Fibroblast of lung (primary cell): ENCODE measurements around the gene TMX2. TPM values are rescaled to one million over a fixed set of nuclear protein-coding genes. Genes with fewer than 3 reads are reported as not detected.

Source experiments
- DNase-seq, 2 donors: peaks; one replicate each; pipeline versions ENCODE4 v3.0.0 to v3.0.0-alpha.2; 2010; ENCODE audit warnings: low read depth in 2 of 2
- H2AFZ ChIP-seq: 2 replicates; pipeline ENCODE4 v1.5.1; 2012; ENCODE audit warnings: low read length, control low read depth, inconsistent platforms
- H3K27ac ChIP-seq: 2 replicates; pipeline ENCODE4 v1.5.1; 2011; ENCODE audit warnings: low read length, control low read depth; ENCODE audit not compliant: insufficient read depth
- H3K27me3 ChIP-seq: 2 replicates; pipeline ENCODE4 v1.5.1; 2011; ENCODE audit warnings: mild to moderate bottlenecking, low read length; ENCODE audit not compliant: control insufficient read depth, insufficient read depth
- H3K36me3 ChIP-seq: 2 replicates; pipeline ENCODE4 v1.5.1; 2011; ENCODE audit warnings: low read length; ENCODE audit not compliant: control insufficient read depth, insufficient read depth
- H3K4me1 ChIP-seq: 2 replicates; pipeline ENCODE4 v1.5.1; 2011; ENCODE audit warnings: low read length; ENCODE audit not compliant: control insufficient read depth, insufficient read depth; ENCODE audit errors: extremely low read depth
- H3K4me2 ChIP-seq: 2 replicates; pipeline ENCODE4 v1.5.1; 2011; ENCODE audit warnings: low read length, control low read depth; ENCODE audit not compliant: insufficient read depth; ENCODE audit errors: extremely low read depth
- H3K4me3 ChIP-seq, 4 experiments: fragments of 200-600 bp in 1 of 4; sonication (generic) in 1 of 4; replicated peaks in 1 of 4; 2 replicates each; pipeline ENCODE4 v1.5.1; 2011 to 2016; ENCODE audit warnings: low read length in 4 of 4, low read depth in 3 of 4, mild to moderate bottlenecking in 3 of 4, control low read depth in 2 of 4, inconsistent platforms in 1 of 4, mixed read lengths in 1 of 4; ENCODE audit not compliant: insufficient read depth in 1 of 4; ENCODE audit errors: control extremely low read depth in 1 of 4
- H3K79me2 ChIP-seq: 2 replicates; pipeline ENCODE4 v1.5.1; 2012; ENCODE audit warnings: mild to moderate bottlenecking, low read length, inconsistent platforms; ENCODE audit not compliant: control insufficient read depth, insufficient read depth
- H3K9ac ChIP-seq: 2 replicates; pipeline ENCODE4 v1.5.1; 2011; ENCODE audit warnings: mild to moderate bottlenecking, low read length, control low read depth; ENCODE audit not compliant: insufficient read depth
- H3K9me3 ChIP-seq: 2 replicates; pipeline ENCODE4 v1.5.1; 2012; ENCODE audit warnings: low read depth, low read length; ENCODE audit not compliant: control insufficient read depth, insufficient read depth
- H4K20me1 ChIP-seq: 2 replicates; pipeline ENCODE4 v1.5.1; 2011; ENCODE audit warnings: low read length; ENCODE audit not compliant: control insufficient read depth, insufficient read depth; ENCODE audit errors: extremely low read depth
- EZH2 ChIP-seq: IDR thresholded peaks from 2 replicates; pipeline ENCODE4 v1.5.1; 2012; ENCODE audit warnings: low read length, control low read depth, mild to moderate bottlenecking; ENCODE audit errors: missing control alignments
- polyA plus RNA-seq, 2 donors: library from polyadenylated mRNA; depleted of rRNA in 1 of 2; stranded (reverse) in 1 of 2; unstranded in 1 of 2; fragments of >200 nt; gene quantifications; 2 replicates each; pipeline ENCODE4 v1.2.1, GENCODE V29; 2011 to 2012; ENCODE audit warnings: missing spikeins in 1 of 2
- total RNA-seq: library from RNA; depleted of rRNA; stranded (reverse); fragments of >200 nt; gene quantifications from 2 replicates; pipeline ENCODE4 v1.2.1, GENCODE V29; 2014
- TF ChIP-seq, protein P1 (sequence below), 2 donors: IDR thresholded peaks in 1 of 2; conservative IDR thresholded peaks in 1 of 2; 1 replicate in 1 of 2; 2 replicates in 1 of 2; pipeline ENCODE4 v1.5.1; 2011 to 2012; ENCODE audit warnings: low read length in 2 of 2, control low read depth in 1 of 2, inconsistent platforms in 1 of 2, low read depth in 1 of 2, mild to moderate bottlenecking in 1 of 2

TMX2 gene
- total and polyA plus RNA-seq, 2 donors (not counting 1 experiment from before 2014, with no cell fraction given) = 62.8 to 71.8 TPM

DNA sequence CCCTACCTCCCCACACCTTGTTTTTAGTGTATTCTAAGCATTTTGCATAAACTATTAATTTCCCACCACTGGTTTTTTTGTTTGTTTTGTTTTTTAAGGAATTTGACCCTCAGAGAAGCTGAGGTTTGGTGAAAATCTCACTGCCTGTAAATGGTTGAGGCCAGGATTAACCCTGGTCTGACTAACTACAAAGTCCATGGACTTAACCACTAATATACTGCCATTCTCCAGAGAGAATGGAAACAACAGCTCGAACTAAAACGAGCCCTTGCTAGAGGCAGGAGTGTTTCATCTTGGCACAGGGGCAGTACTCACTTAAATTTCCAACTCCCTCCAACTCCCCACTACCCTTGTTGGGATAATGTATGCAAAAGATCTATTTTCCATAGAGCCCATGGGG is 52.2 kb downstream of the TMX2 start:
- no peak overlapping the region for H3K27ac ChIP-seq
- no peaks in the 10 kb centered on the region for H3K27me3 ChIP-seq
- peaks cover 5% of the 10 kb centered on the region for H4K20me1 ChIP-seq
- H3K9ac ChIP-seq = no peak overlapping the region
- H3K4me3 ChIP-seq = peak overlapping the region; percentile 40 to 99 (median 79)
- no peaks in the 10 kb centered on the region for H3K9me3 ChIP-seq
- peaks cover 75% of the 10 kb centered on the region for H3K79me2 ChIP-seq
- H3K4me2 ChIP-seq = peak overlapping the region; percentile 59
- H3K36me3 ChIP-seq = no peaks in the 10 kb centered on the region
- no peak for TF ChIP-seq EZH2
- TF ChIP-seq, protein P1, sequence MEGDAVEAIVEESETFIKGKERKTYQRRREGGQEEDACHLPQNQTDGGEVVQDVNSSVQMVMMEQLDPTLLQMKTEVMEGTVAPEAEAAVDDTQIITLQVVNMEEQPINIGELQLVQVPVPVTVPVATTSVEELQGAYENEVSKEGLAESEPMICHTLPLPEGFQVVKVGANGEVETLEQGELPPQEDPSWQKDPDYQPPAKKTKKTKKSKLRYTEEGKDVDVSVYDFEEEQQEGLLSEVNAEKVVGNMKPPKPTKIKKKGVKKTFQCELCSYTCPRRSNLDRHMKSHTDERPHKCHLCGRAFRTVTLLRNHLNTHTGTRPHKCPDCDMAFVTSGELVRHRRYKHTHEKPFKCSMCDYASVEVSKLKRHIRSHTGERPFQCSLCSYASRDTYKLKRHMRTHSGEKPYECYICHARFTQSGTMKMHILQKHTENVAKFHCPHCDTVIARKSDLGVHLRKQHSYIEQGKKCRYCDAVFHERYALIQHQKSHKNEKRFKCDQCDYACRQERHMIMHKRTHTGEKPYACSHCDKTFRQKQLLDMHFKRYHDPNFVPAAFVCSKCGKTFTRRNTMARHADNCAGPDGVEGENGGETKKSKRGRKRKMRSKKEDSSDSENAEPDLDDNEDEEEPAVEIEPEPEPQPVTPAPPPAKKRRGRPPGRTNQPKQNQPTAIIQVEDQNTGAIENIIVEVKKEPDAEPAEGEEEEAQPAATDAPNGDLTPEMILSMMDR (conservative IDR thresholded peaks at IDR 0.05 in 1 of 2, IDR thresholded peaks at IDR 0.05 in 1 of 2; ENCODE audit: low read depth in 1 of 2, low read length in 2 of 2) = no peak
- H3K4me1 ChIP-seq = peaks cover 4% of the 10 kb centered on the region
- DNase-seq = peak in 1 of 2 donors; percentile 44
- H2AFZ ChIP-seq = no peak overlapping the region

DNA sequence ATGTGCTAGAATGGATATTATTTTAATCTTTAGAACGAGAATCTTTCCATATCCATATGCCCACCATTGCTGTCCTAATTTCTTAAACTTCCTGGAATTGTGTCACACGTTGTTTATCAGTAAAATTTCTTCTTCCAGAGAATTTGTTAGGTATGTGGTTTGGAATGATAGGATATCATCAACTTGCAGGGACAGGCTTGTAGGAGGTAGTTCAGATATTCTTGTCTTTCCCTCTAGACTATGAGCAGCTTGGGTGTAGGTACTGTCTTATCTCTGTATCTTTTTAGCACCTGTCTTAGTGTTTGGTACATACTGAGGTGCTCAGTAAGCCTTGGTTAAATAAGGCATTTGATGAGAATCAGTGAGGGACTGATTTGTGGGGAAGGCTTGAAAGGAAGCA is 52.6 kb downstream of the TMX2 start:
- peak overlapping the region; percentile 40 to 99 (median 79) for H3K4me3 ChIP-seq
- no peaks in the 10 kb centered on the region for H3K27me3 ChIP-seq
- H3K79me2 ChIP-seq = peaks cover 79% of the 10 kb centered on the region
- H2AFZ ChIP-seq = no peak overlapping the region
- peak overlapping the region; percentile 59 for H3K4me2 ChIP-seq
- H3K4me1 ChIP-seq = peaks cover 4% of the 10 kb centered on the region
- H3K9ac ChIP-seq = no peak overlapping the region
- no peak overlapping the region for H3K27ac ChIP-seq
- peaks cover 5% of the 10 kb centered on the region for H4K20me1 ChIP-seq
- TF ChIP-seq, protein P1 (conservative IDR thresholded peaks at IDR 0.05 in 1 of 2, IDR thresholded peaks at IDR 0.05 in 1 of 2; ENCODE audit: low read depth in 1 of 2, low read length in 2 of 2) = no peak
- TF ChIP-seq EZH2 = no peak
- H3K9me3 ChIP-seq = no peaks in the 10 kb centered on the region
- H3K36me3 ChIP-seq = no peaks in the 10 kb centered on the region
- DNase-seq = no peak

DNA sequence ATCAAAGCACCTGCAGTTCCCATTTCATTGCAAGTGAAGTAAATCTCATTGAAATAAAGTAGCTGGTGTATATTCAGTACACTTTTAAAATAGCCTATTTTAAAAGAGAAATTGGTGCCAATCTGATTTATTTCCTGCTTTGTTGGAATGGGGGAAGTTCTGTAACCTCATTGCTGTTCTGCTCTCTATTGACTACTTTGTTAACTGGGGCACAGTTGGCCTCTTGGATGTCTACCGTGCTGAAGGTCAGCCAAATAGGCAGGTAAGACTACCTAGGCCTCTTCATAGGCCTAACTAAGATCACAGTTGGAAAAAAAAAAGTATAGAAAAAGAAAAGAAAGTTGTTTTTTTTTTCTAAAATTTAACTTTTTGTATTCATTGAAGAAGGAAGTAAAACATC is 58.4 kb downstream of the TMX2 start:
- Histone ChIP-seq H3K9me3 (no peaks in the 10 kb centered on the region), H3K9ac (no peak overlapping the region), H3K4me3 (no peak overlapping the region), H3K36me3 (no peaks in the 10 kb centered on the region), H3K27me3 (no peaks in the 10 kb centered on the region), H4K20me1 (no peaks in the 10 kb centered on the region), H3K27ac (no peak overlapping the region), H3K4me2 (no peak overlapping the region), H3K4me1 (peaks cover 3% of the 10 kb centered on the region), H3K79me2 (peaks cover 93% of the 10 kb centered on the region), H2AFZ (no peak overlapping the region)
- TF ChIP-seq, protein P1 (conservative IDR thresholded peaks at IDR 0.05 in 1 of 2, IDR thresholded peaks at IDR 0.05 in 1 of 2; ENCODE audit: low read depth in 1 of 2, low read length in 2 of 2) = no peak
- TF ChIP-seq EZH2 = no peak
- DNase-seq = no peak
